Measurements from ENCODE around the gene LARGE1.

DNA sequence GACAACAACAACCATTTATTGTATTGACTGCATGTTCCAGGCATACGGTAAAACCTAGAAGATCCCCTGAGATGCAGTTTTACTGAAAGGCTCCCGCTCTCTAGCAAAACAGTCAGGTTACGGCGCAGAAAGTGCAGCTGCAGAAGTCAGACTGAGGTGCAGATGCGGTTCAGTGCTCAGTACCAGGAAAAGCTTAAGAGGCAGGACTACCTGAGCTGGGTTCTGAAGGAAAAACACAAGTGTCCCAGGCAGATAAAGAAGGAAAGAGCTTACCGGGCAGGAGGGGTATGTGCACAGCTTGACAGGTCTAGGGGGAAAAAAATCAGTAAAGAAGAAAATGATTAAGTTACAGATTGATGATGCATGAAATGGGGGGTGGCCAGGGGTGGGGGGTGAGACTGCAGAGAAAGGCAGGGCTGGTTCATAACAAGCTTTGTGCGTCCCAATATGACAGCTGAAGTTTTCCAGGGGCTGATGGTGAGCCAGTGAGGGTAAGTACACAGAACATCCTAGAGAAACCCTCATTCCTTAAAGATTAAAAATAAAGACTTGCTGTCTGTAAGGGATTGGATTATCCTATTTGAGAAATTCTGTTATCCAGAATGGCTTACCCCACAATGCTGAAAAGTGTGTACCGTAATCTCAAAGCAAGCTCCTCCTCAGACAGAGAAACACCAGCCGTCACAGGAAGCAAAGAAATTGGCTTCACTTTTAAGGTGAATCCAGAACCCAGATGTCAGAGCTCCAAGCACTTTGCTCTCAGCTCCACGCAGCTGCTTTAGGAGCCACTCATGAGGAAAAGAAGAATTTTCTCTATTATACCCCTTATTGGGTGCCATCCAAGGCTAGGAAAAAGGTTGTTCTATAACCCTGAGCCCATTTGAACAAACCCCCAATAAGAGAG lies 11.9 kb downstream of the LARGE1 start:
- TF ChIP-seq TAF1 (IDR thresholded peaks at IDR 0.05; ENCODE audit: low read depth, low read length) = no peak
- TF ChIP-seq POLR2AphosphoS5 (IDR thresholded peaks at IDR 0.05; ENCODE audit: low read depth, low read length) = no peak
- TF ChIP-seq POLR2A (IDR thresholded peaks at IDR 0.05; ENCODE audit: low read depth, low read length) = no peak
- no peak for TF ChIP-seq SPI1 (IDR thresholded peaks at IDR 0.05; ENCODE audit: low read depth, low read length)
- no peak for TF ChIP-seq POU2F2 (IDR thresholded peaks at IDR 0.05; ENCODE audit: low read depth, low read length)
- TF ChIP-seq PAX5 (IDR thresholded peaks at IDR 0.05; ENCODE audit: insufficient read depth, low read length, severe bottlenecking) = no peak
